Gastroesophageal sphincter (tissue), 4 donors: ENCODE measurements around the gene ADIPOR2. TPM values are rescaled to one million over a fixed set of nuclear protein-coding genes. Genes with fewer than 3 reads are reported as not detected.

Experiments
- ATAC-seq: fragments of 150-250 bp; one replicate; pipeline ENCODE4 v1.9.1; 2016; ENCODE audit warnings: mild to moderate bottlenecking, moderate library complexity
- H3K27ac ChIP-seq, 4 donors: fragments of 200-600 bp; sonication (generic) in 3 of 4; 1 replicate in 3 of 4; 2 replicates in 1 of 4; pipeline ENCODE4 v1.5.1; 2016 to 2019
- H3K27me3 ChIP-seq: fragments of 200-600 bp; sonication (generic); one replicate; pipeline ENCODE4 v1.5.1; 2019
- H3K36me3 ChIP-seq, 2 donors: fragments of 200-600 bp; sonication (generic); one replicate each; pipeline ENCODE4 v1.5.1; 2019; ENCODE audit warnings: control low read depth in 1 of 2
- H3K4me1 ChIP-seq, 3 donors: fragments of 200-600 bp; sonication (generic); 1 replicate in 2 of 3; 2 replicates in 1 of 3; pipeline ENCODE4 v1.5.1; 2016 to 2019; ENCODE audit warnings: control low read depth in 2 of 3
- H3K4me3 ChIP-seq, 2 donors: fragments of 200-600 bp; sonication (generic); one replicate each; pipeline ENCODE4 v1.5.1; 2019; ENCODE audit warnings: mild to moderate bottlenecking in 1 of 2, moderate library complexity in 1 of 2
- H3K9me3 ChIP-seq, 3 donors: fragments of 200-600 bp; sonication (generic); one replicate each; pipeline ENCODE4 v1.5.1; 2017 to 2019; ENCODE audit warnings: control low read depth in 2 of 3
- EP300 ChIP-seq: sonication (generic); formaldehyde crosslinking; IDR thresholded peaks from one replicate; pipeline ENCODE4 v1.6.1; 2017; ENCODE audit warnings: antibody characterized with exemption, mild to moderate bottlenecking
- POLR2A ChIP-seq, 2 donors: fragments of 450-650 bp; IDR thresholded peaks; one replicate each; pipeline ENCODE4 v1.6.1; 2017; ENCODE audit warnings: antibody characterized with exemption in 2 of 2, mild to moderate bottlenecking in 2 of 2, moderate library complexity in 1 of 2
- POLR2AphosphoS5 ChIP-seq: sonication (generic); formaldehyde crosslinking; IDR thresholded peaks from one replicate; pipeline ENCODE4 v1.6.1; 2017; ENCODE audit warnings: antibody characterized with exemption
- WGBS, 2 donors: methylation state at CpG; one replicate each; pipeline ENCODE4 v1.1.5; 2018; ENCODE audit warnings: low coverage in 1 of 2; 5-methylcytosine and 5-hydroxymethylcytosine counted together
- total RNA-seq, 4 donors: library from RNA; depleted of rRNA; stranded (reverse); fragments of >200 nt; gene quantifications; one replicate each; pipeline ENCODE4 v1.1.0, GENCODE V29; 2016
- TF ChIP-seq, protein P1 (sequence below), 4 experiments: fragments of 200-600 bp in 2 of 4; fragments of 450-650 bp in 2 of 4; sonication (generic) in 1 of 4; IDR thresholded peaks; one replicate each; pipeline ENCODE4 v1.5.1; 2017 to 2019; ENCODE audit warnings: antibody characterized with exemption in 4 of 4, mild to moderate bottlenecking in 2 of 4, moderate library complexity in 2 of 4

Gene ADIPOR2
- total RNA-seq, 4 donors from 2014 or later: 26.6 to 37.9 (median 33.4) TPM

- H3K27me3 ChIP-seq: no peaks in the 10 kb centered on the region
- 23 to 51% methylated on average over 2 of the region's 2 CpGs for WGBS, 2 donors
- H3K4me3 ChIP-seq: no peak overlapping the region
- TF ChIP-seq, protein P1, sequence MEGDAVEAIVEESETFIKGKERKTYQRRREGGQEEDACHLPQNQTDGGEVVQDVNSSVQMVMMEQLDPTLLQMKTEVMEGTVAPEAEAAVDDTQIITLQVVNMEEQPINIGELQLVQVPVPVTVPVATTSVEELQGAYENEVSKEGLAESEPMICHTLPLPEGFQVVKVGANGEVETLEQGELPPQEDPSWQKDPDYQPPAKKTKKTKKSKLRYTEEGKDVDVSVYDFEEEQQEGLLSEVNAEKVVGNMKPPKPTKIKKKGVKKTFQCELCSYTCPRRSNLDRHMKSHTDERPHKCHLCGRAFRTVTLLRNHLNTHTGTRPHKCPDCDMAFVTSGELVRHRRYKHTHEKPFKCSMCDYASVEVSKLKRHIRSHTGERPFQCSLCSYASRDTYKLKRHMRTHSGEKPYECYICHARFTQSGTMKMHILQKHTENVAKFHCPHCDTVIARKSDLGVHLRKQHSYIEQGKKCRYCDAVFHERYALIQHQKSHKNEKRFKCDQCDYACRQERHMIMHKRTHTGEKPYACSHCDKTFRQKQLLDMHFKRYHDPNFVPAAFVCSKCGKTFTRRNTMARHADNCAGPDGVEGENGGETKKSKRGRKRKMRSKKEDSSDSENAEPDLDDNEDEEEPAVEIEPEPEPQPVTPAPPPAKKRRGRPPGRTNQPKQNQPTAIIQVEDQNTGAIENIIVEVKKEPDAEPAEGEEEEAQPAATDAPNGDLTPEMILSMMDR (IDR thresholded peaks at IDR 0.05): no peak
- TF ChIP-seq POLR2A (IDR thresholded peaks at IDR 0.05) (no peak), POLR2AphosphoS5 (no peak), EP300 (no peak)
- peaks cover 0 to 30% (median 3%) of the 10 kb centered on the region in 3 donors for H3K4me1 ChIP-seq
- no peak overlapping the region for H3K27ac ChIP-seq
- peaks cover 0 to 40% of the 10 kb centered on the region in 2 donors for H3K36me3 ChIP-seq
- ATAC-seq: no peak
- no peaks in the 10 kb centered on the region for H3K9me3 ChIP-seq
Observed at GRCh38 chr12:1782215-1782614, 91.3 kb downstream of the ADIPOR2 start.

DNA sequence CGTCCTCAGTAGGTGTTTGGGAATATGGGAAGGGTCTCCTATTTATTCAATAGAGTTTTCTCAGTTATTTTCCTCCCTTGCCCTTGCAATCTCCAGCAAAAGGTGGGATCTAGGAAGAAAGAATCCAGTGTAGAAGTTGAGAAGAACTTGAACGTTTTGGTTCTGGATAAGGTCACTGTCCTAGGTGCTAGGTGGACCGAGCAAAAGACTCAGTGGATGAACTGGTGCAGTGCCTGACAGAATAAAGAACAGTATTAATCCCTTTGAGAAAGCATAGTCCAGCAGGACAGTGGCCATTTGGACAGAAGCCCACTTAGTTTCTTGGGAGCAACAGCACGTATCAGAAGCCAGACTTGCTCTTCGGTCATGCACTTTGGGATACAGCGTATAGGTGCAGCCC is 96.8 kb downstream of the ADIPOR2 start:
- peaks cover 0 to 25% (median 0%) of the 10 kb centered on the region in 3 donors for H3K4me1 ChIP-seq
- no peaks in the 10 kb centered on the region for H3K27me3 ChIP-seq
- no peak overlapping the region for H3K27ac ChIP-seq
- H3K36me3 ChIP-seq: peaks cover 0 to 41% of the 10 kb centered on the region in 2 donors
- 37 to 44% methylated on average over 5 of the region's 6 CpGs for WGBS, 2 donors
- no peaks in the 10 kb centered on the region for H3K9me3 ChIP-seq
- no peak overlapping the region for H3K4me3 ChIP-seq
- ATAC-seq: no peak
- no peak for TF ChIP-seq POLR2A (IDR thresholded peaks at IDR 0.05)

GRCh38 chr12:1790444-1790843 is 99.6 kb downstream of the ADIPOR2 start:
- Histone ChIP-seq H3K4me1 (peaks cover 0 to 41% (median 3%) of the 10 kb centered on the region in 3 donors), H3K27ac (no peak overlapping the region), H3K9me3 (no peaks in the 10 kb centered on the region), H3K27me3 (no peaks in the 10 kb centered on the region), H3K36me3 (peaks cover 0 to 19% of the 10 kb centered on the region in 2 donors), H3K4me3 (no peak overlapping the region)
- ATAC-seq: no peak
- WGBS, 2 donors: 61 to 75% methylated on average over 4 to 5 of the region's 7 CpGs
- no peak for TF ChIP-seq POLR2AphosphoS5
- no peak for TF ChIP-seq EP300
- TF ChIP-seq, protein P1 (IDR thresholded peaks at IDR 0.05): no peak
- no peak for TF ChIP-seq POLR2A (IDR thresholded peaks at IDR 0.05)

DNA sequence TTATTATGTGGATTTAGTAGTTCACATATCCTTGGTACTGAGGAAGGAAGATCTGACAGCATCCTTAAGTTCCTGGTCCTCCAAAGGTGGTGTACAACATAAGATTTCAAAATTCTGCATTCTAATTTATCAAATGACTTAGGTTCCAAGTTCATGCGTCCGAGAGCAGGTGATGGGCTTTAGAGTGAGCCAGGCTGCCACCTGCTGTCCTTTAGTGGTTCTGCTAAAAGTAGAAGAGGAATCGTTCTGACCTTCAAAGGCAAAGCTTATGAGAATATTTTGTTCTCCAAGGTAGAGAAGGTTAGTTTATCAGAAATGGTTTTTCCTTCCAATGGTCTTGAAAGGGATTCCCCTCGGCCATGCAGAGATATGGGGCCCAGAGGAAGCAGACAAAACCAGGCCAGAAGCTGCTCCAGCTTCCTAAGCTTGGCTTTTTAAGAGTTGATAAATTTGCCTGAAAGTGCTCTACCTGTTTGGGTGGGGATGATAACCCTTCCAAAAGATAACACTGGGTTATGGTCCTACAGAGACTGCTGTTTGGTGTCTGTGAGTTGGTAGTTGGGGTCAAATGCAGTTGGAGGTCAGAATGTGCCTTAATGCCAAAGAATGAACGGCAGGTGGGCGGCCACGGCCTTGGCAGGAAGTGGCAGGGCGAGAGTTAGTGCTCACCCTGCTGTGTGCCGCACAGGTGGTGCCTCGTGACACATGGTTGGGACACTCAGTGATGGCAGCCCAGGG is 100.4 kb downstream of the ADIPOR2 start:
- no peaks in the 10 kb centered on the region for H3K9me3 ChIP-seq
- 0% methylated on average over 2 to 4 of the region's 10 CpGs for WGBS, 2 donors
- H3K4me1 ChIP-seq: peaks cover 0 to 49% (median 8%) of the 10 kb centered on the region in 3 donors
- H3K27me3 ChIP-seq: no peaks in the 10 kb centered on the region
- ATAC-seq: no peak
- no peak overlapping the region for H3K4me3 ChIP-seq
- no peak for TF ChIP-seq POLR2A (IDR thresholded peaks at IDR 0.05)
- TF ChIP-seq, protein P1 (IDR thresholded peaks at IDR 0.05): peak; percentile 62 to 87 (median 82)
- no peak for TF ChIP-seq POLR2AphosphoS5
- H3K27ac ChIP-seq: peak overlapping the region in 1 of 4 donors; percentile 25
- H3K36me3 ChIP-seq: peaks cover 0 to 10% of the 10 kb centered on the region in 2 donors

DNA sequence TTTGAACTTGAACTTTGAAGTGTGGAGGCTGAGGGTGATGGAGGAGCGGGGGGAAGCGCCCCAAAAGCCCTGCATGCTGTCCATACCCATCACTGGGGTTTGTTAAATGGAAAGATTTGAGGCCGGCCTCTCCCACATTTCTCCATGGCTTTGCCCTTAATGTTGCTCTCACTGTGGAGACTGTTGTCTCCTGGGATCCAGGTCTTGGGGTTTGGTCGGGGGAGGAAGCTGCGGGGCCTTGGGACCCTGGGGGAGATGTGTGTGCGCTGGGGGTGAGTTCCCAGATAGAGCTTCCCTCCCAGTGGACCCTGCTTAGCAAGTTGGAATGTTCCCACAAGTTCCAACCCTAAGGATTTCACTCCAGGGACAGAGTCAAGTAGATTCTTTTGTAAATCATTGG is 101.5 kb downstream of the ADIPOR2 start:
- no peaks in the 10 kb centered on the region for H3K27me3 ChIP-seq
- peaks cover 0 to 61% (median 11%) of the 10 kb centered on the region in 3 donors for H3K4me1 ChIP-seq
- H3K9me3 ChIP-seq: no peaks in the 10 kb centered on the region
- TF ChIP-seq, protein P1 (IDR thresholded peaks at IDR 0.05): no peak
- TF ChIP-seq POLR2AphosphoS5 (no peak), POLR2A (IDR thresholded peaks at IDR 0.05) (no peak), EP300 (no peak)
- H3K27ac ChIP-seq: peak overlapping the region in 1 of 4 donors; percentile 3
- no peak for ATAC-seq
- WGBS, 2 donors: 60 to 84% methylated on average over 1 to 3 of the region's 6 CpGs
- no peak overlapping the region for H3K4me3 ChIP-seq
- H3K36me3 ChIP-seq: no peaks in the 10 kb centered on the region
